GM03348 (cell line): ENCODE measurements around the gene SUSD1.
"Not testable (repeated sequence)": the region's sequence is repeated elsewhere in the genome, so short reads cannot be mapped to it uniquely, and the experiment has no call there.

ENCODE experiments used
- DNase-seq: peaks from one replicate; pipeline ENCODE4 v3.0.0; 2012; ENCODE audit warnings: low spot score

The SUSD1 gene

GRCh38 chr9:112173489-112174221 lies 1.4 kb downstream of the SUSD1 start:
- DNase-seq = no peak

- DNase-seq = no peak
Observed at GRCh38 chr9:112170968-112171367, 4.1 kb downstream of the SUSD1 start.

DNA sequence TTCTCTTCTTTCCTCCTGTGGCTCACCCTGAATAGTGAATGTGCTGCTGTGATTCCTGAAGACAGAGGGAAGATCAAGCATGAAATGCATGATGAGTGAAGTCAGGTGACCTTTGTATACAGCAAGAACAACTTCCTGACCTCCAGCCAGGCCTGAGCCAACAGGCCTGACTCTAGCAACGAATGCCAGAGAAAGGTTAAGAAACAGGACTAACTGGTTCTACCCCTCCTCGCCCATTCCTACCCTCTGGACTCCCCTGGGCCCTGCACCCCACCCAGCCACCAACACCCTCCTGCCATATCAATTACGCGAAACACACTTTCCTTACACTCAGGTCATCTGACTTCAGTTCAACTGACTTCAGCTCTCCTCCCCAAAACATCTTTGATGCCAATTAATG lies 4.9 kb downstream of the SUSD1 start:
- no peak for DNase-seq

DNA sequence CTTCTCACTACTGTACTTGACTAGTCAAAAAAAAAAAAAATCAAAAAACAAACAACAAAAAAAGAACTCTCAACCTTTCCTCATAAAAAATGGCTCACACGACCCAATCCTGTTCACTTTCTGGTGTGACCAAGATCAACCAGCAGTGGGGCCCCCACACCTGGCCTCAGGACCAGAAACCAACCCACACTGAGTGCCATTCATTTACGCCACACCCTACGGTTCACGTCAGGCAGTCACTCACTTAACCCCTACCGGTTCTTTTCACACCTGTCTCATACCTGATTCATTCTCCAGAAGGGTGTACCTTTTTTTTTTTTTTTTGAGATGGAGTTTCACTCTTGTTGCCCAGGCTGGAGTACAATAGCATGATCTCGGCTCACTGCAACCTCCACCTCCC lies 5.7 kb downstream of the SUSD1 start:
- no peak for DNase-seq

DNA sequence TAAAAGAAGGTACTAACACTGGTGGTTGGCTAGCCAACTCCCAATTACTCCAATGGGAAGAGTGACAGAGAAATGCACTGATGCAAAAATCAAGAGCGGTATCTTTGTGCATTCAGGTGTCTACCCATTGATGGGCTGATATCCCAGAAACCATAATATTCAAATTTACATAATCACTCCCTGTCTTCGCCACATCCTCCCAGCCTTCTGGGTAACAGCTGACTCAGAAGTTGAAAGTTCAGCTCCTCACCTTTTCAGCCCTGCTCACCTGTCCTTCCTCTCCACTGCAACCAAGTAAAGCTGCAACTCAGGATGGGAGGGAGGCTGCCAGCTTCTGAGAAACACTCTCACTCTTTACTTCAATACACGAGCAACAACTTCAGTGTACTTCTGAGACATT lies 6.9 kb downstream of the SUSD1 start:
- no peak for DNase-seq

- peak; percentile 63 for DNase-seq
Observed at GRCh38 chr9:112166176-112167140, 8.6 kb downstream of the SUSD1 start.

- DNase-seq = no peak
Observed at GRCh38 chr9:112162621-112163413, 12.3 kb downstream of the SUSD1 start.

- no peak for DNase-seq
Observed at GRCh38 chr9:112159781-112160180, 15.3 kb downstream of the SUSD1 start.

GRCh38 chr9:112158656-112159367 lies 16.3 kb downstream of the SUSD1 start:
- DNase-seq = no peak

DNA sequence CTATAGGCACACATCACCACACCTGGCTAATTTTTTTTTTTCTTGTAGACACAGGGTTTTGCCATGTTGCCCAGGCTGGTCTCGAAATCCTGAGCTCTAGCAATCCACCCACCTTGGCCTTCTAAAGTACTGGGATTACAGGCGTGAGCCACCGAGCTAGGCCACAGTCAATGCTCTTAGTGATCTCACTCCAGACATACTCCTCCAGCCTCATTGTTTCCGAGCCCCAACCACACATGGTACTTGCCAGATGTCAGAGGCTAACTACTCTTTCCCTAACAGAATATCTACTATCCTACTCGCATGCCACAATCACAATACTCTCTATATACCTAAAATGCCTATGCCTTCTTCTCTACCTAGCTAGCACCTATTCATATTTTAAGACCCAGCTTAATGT lies 17.1 kb downstream of the SUSD1 start:
- no peak for DNase-seq

- no peak for DNase-seq
Observed at GRCh38 chr9:112157087-112157486, 18.0 kb downstream of the SUSD1 start.

- DNase-seq = no peak
Observed at GRCh38 chr9:112149211-112149610, 25.9 kb downstream of the SUSD1 start.

- no peak for DNase-seq
Observed at GRCh38 chr9:112145886-112146285, 29.2 kb downstream of the SUSD1 start.

DNA sequence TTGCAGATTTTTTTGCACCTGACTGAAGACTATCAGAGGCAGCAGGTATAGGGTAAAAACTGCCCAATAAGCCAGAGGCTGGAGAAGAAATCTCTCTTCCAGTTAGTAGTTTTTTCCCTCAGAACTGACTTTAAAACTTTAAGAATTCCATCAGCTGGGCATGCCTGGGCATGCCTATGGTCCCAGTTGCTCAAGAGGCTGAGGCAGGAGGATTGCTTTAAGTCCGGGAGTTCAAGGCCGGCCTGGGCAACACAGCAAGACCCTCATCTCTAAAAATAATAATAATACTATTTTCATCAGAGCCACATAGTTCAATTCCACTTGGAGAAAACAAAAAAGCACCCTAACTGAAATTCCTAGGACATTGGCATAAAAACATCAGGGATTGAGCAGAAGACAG lies 30.3 kb downstream of the SUSD1 start:
- no peak for DNase-seq

DNA sequence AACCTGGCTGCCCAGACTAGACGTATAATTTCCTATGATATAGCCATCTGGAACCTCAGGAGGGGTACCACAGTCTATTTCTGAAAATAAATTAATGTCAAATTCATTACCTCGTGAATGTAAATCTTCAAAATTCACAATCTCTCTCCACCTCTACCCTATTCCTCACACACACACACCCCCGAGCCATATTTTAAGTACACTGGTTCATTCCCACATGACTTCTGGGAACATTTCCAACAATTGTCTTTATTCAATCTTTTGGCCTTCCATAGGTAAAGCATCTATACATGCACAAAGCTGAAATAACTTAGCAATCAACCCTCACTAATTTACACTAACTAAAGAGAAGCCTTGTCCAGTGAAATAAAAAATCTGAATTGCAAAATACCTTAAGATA lies 32.7 kb downstream of the SUSD1 start:
- no peak for DNase-seq

DNA sequence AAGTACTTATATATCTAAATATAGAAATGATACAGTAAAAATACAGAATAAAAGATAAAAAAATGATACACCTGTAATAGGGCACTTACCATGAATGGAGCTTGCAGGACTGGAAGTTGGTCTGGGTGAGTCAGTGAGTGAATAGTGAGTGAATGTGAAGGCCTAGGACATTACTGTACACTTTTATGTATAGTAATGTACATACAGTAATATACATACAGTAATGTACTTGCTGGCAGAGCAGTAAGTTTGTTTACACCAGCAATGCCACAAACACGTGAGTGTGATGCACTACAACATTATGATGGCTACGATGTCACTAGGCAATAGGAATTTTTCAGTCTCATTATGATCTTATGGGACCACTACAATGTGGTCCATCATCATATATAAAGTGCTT lies 34.2 kb downstream of the SUSD1 start:
- DNase-seq = no peak

DNA sequence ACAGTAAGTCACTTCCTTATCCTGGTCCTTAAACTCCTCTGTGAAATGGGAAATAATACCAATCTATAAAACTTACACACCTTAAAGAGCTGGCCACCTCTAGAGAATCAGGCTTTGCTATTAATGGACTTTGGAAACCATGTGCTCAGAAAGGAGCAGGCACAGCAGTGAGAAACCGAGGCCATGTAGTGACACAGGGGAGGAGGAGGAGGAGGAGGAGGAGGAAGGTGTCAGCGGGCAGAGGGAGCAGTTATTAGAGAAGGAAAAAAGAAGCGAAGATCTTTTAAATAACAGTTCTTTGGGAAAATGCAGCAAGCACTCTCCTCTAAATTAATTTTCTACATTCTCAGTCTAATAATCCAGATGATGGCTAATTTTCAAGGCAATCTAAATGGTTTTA lies 38.0 kb downstream of the SUSD1 start:
- no peak for DNase-seq

DNA sequence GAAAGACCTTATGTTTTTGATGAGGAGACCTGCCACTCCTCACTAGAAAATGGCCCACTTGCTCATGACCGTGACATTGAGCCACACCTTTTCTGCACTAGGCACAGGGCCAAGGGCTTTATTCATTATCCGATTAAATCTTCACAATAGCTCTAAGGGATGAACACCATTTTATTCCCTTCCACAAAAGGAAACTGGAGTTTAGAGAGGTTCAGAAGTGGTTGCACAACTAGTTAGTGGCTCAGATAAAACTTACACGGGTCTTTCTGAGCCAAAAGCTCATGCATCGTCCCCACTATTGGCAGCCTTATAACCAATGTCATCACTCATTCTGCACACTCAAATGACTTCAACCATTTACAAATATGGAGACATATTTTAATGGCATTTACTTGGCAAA lies 39.4 kb downstream of the SUSD1 start:
- no peak for DNase-seq

DNA sequence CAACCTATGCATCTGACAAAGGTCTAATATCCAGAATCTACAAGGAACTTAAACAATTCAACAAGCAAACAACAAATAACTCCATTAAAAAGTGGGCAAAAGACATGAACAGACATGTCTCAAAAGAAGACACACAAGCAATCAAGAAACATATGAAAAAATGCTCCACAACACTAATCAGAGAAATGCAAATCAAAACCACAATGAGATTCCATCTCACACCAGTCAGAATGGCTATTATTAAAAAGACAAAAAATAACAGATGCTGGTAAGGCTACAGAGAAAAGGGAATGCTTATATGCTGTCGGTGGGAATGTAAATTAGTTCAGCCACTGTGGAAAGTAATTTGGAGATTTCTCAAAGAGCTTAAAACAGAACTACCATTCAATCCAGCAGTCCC lies 41.3 kb downstream of the SUSD1 start:
- not testable (repeated sequence) for DNase-seq

DNA sequence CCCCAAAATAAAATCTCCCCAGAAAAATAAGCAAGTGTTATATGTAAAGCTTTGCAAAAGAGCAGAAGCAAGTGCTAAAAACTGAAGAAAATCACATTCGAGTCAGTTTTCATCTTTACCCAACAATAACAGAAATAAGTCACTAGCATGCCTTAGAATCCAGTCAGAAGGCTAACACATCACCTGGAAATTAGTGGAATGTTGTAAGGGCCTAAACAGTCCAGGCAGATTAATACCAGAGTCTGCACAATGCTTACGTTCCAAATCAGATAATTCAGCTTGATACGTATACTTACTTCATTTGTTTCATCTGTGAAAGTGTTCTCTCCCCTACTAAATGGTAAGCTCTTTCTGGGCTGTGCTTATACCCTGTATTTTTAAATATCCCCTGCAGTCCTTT lies 42.7 kb downstream of the SUSD1 start:
- DNase-seq = no peak

GRCh38 chr9:112130997-112131396 lies 44.1 kb downstream of the SUSD1 start:
- no peak for DNase-seq

DNA sequence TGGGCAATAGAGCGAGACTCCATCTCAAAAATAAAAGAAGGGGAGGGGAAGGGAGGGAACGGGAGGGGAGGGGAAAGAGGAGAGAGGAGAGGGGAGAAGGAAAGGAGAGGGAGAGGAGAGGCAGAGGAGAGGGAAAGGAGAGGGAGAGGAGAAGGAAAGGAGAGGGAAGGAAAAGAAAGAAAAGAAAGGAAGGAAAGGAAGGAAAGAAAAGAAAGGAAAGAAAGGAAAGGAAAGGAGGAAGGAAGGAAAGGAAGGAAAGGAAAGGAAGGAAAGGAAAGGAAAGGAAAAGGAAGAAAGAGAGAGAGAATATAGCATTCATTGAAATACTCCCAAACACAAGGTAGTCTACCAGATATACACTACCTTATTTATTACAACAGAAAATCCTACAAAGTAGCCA lies 44.8 kb downstream of the SUSD1 start:
- DNase-seq = no peak
